Duodenal mucosa (tissue), 2 donors: ENCODE results near the gene CAPN10.

Source experiments
- H3K27ac ChIP-seq: one replicate; pipeline ENCODE4 v1.7.0; 2013; ENCODE audit warnings: low read depth, low read length
- H3K27me3 ChIP-seq, 2 donors: one replicate each; pipeline ENCODE4 v1.7.0; 2013; ENCODE audit warnings: low read length in 2 of 2, control low read depth in 1 of 2; ENCODE audit not compliant: insufficient read depth in 2 of 2, control insufficient read depth in 1 of 2
- H3K36me3 ChIP-seq, 2 donors: one replicate each; pipeline ENCODE4 v1.7.0; 2013; ENCODE audit warnings: low read length in 2 of 2, control low read depth in 1 of 2; ENCODE audit not compliant: insufficient read depth in 2 of 2, control insufficient read depth in 1 of 2
- H3K4me1 ChIP-seq, 2 donors: one replicate each; pipeline ENCODE4 v1.7.0; 2013; ENCODE audit warnings: low read length in 2 of 2, control low read depth in 1 of 2; ENCODE audit not compliant: insufficient read depth in 2 of 2, control insufficient read depth in 1 of 2
- H3K4me3 ChIP-seq, 2 donors: one replicate each; pipeline ENCODE4 v1.7.0; 2013; ENCODE audit warnings: low read length in 2 of 2, low read depth in 1 of 2
- H3K9ac ChIP-seq, 2 donors: one replicate each; pipeline ENCODE4 v1.7.0; 2013; ENCODE audit warnings: low read length in 2 of 2, low read depth in 1 of 2
- H3K9me3 ChIP-seq, 2 donors: one replicate each; pipeline ENCODE4 v1.7.0; 2013; ENCODE audit warnings: low read length in 2 of 2, control low read depth in 1 of 2; ENCODE audit not compliant: control insufficient read depth in 1 of 2

The CAPN10 gene

DNA sequence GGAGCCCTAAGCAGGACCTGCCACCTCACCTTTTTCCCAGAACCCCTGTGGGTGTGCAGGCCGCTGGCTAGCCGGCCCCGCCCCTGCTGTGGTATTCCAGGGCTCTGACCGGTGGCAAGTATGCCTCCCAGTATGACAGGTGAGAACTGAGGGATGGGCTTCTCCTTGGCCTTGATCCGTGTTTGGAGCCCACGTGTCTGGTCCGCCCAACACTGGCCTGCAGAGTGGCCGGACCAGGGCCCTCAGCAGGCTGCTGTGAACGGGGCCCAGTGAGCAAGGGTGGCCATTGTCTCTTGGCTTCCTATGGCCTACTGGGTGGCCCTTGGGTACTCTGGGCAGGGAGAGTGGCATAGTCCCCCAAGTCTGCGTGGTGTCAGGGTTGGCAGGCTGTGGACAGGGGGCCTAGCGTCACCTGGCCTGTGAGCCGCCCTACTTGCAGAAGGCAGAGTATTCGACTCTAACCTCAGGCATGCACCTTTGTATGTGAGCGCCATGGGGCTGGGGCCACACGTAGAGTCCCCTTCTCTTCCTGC, 16.5 kb upstream of the CAPN10 start:
- no peaks in the 10 kb centered on the region for H3K27me3 ChIP-seq
- H3K4me3 ChIP-seq, result peak overlapping the region; percentile 87 to 94
- H3K4me1 ChIP-seq, result peaks cover 43 to 47% of the 10 kb centered on the region in 2 donors
- peak overlapping the region in 1 of 2 donors; percentile 63 for H3K9ac ChIP-seq
- H3K27ac ChIP-seq, result no peak overlapping the region
- no peaks in the 10 kb centered on the region for H3K9me3 ChIP-seq
- peaks cover 7 to 30% of the 10 kb centered on the region in 2 donors for H3K36me3 ChIP-seq

DNA sequence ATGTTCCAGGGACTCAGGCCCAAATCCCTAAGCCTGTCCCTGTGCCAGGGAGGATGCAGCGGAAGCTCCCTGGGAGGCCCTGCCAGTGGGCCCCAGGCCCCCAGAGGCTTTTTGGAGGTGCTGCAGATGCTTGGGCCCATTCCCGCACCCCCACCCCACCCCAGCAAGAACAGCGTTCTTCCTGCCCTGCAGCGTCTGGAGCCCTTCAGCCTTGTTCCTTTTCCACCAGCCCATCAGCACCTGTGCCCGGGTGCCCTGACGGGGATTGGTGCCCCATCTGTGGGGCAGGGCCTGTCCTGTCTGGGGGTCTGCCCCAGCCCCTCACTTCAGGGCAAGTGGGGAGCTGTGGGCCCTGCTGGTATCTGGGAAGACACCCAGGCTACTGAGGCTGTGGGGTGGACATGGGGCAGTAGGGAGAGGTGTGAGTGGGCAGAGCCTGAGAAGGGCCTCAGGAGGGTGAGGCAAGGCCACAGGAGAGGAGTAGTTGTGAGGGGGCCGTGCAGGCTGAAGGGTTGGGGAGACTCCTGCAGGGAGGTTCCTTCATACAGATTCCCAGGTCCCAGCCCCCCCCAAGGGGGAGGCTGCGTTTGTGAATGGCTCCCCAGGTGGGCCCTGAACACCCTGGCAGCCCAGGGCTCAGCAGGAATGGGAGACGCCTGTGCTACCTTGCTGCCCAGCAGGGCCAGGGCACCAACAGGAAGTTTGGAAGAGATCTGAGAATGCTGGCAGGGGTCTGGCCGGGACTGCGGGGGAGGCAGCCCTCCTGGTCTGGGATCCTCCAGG, 15.8 kb upstream of the CAPN10 start:
- Histone ChIP-seq H3K27ac (no peak overlapping the region), H3K4me1 (peaks cover 36 to 40% of the 10 kb centered on the region in 2 donors), H3K27me3 (no peaks in the 10 kb centered on the region), H3K36me3 (peaks cover 7 to 37% of the 10 kb centered on the region in 2 donors), H3K4me3 (peak overlapping the region in 1 of 2 donors; percentile 94), H3K9me3 (no peaks in the 10 kb centered on the region), H3K9ac (no peak overlapping the region)

DNA sequence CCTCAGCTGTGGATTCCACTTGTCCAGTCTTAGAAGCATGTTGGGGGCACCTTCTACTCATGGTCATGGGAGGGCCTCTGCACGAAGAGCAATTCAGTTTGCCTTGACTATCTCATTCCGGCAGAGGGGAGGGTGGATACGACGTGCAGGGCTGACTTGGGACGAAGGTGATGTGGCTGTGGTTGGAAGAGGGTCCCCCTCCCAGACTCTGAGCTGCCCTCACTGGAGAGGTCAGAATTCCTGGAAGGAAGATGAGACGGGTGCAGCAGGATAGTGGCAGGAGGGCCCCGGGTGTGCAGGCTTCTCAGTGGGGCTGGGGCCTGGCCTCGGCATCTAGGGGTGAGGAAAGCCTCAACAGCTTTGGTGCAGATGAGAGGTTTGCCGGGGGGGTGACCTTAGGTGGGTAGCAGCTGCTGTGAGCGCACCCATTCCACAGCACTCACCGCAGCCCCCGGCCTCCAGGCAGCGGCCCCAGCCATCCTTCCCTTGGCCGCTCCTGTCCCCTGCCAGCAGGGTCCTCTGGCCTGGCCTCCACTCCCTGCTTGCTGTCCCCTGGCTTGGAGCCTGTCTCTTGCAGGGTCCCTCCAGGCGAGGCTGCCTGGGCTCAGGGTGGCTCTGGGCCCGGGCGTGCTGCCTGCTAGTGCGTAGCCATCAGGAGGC, 15.1 kb upstream of the CAPN10 start:
- peaks cover 30 to 34% of the 10 kb centered on the region in 2 donors for H3K4me1 ChIP-seq
- peaks cover 14 to 44% of the 10 kb centered on the region in 2 donors for H3K36me3 ChIP-seq
- H3K4me3 ChIP-seq, result no peak overlapping the region
- no peak overlapping the region for H3K9ac ChIP-seq
- H3K9me3 ChIP-seq, result no peaks in the 10 kb centered on the region
- H3K27me3 ChIP-seq, result no peaks in the 10 kb centered on the region
- no peak overlapping the region for H3K27ac ChIP-seq

DNA sequence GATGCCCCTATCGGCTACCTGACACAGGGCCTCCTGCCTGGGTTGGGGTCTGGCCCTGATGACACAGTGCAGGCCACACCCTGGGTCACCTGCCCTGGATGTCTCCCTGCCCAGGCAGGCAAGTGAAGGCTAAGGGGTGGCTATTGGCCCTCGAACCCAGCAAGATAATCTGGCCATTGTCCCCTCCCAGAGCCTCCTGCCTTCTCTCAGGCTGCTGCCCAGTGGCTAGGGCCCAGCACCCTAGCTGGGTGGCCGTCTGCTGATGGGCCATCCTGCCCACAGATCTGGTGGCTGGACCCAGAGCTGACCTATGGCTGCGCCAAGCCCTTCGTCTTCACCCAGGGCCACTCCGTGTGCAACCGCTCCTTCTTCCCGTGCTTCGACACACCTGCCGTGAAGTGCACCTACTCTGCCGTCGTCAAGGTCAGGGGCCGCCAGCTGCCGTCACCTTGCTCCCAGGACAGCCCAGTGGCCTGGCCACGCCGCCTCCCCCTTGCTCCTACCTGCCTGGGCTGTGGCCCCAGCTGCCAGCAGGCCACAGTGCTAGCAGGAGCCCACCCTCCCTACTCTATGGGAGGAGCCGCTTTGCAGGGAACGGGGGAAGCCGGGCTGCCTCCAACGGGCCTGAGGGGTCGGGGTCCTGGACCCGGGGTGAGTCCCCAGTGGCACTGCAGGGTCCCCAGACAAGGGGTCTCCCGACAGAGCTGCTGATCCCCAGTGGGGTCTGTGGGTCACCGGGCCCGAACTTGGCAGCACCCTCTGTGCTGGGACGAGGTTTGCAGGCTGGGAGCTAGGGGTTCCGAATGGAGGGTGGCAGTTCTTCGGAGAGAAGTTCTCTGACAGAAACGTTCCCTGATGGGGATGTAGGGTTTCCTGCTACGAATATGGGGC, 14.1 kb upstream of the CAPN10 start:
- H3K27me3 ChIP-seq, result no peaks in the 10 kb centered on the region
- peaks cover 22 to 26% of the 10 kb centered on the region in 2 donors for H3K4me1 ChIP-seq
- H3K9me3 ChIP-seq, result no peaks in the 10 kb centered on the region
- H3K36me3 ChIP-seq, result peaks cover 20 to 53% of the 10 kb centered on the region in 2 donors
- no peak overlapping the region for H3K27ac ChIP-seq
- H3K9ac ChIP-seq, result no peak overlapping the region
- H3K4me3 ChIP-seq, result no peak overlapping the region

DNA sequence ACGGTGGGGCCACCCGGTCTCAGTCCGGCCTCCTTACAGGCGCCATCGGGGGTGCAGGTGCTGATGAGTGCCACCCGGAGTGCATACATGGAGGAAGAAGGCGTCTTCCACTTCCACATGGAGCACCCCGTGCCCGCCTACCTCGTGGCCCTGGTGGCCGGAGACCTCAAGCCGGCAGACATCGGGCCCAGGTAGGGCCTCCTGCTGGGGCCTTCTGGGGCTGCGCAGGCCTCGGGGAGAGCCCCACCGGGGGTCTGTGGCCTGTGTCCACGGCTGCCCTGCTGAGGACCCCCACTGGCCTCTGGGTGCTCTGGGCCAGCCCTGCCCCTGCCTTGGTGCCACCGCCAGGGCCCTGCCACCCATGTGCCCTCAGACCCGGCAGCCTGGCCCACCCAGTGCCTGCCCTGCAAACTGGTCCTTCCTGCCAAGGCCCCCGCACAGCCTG, 13.4 kb upstream of the CAPN10 start:
- no peaks in the 10 kb centered on the region for H3K9me3 ChIP-seq
- H3K36me3 ChIP-seq, result peaks cover 20 to 60% of the 10 kb centered on the region in 2 donors
- H3K27ac ChIP-seq, result no peak overlapping the region
- H3K4me1 ChIP-seq, result peaks cover 17 to 21% of the 10 kb centered on the region in 2 donors
- no peak overlapping the region for H3K4me3 ChIP-seq
- H3K27me3 ChIP-seq, result no peaks in the 10 kb centered on the region
- H3K9ac ChIP-seq, result no peak overlapping the region

DNA sequence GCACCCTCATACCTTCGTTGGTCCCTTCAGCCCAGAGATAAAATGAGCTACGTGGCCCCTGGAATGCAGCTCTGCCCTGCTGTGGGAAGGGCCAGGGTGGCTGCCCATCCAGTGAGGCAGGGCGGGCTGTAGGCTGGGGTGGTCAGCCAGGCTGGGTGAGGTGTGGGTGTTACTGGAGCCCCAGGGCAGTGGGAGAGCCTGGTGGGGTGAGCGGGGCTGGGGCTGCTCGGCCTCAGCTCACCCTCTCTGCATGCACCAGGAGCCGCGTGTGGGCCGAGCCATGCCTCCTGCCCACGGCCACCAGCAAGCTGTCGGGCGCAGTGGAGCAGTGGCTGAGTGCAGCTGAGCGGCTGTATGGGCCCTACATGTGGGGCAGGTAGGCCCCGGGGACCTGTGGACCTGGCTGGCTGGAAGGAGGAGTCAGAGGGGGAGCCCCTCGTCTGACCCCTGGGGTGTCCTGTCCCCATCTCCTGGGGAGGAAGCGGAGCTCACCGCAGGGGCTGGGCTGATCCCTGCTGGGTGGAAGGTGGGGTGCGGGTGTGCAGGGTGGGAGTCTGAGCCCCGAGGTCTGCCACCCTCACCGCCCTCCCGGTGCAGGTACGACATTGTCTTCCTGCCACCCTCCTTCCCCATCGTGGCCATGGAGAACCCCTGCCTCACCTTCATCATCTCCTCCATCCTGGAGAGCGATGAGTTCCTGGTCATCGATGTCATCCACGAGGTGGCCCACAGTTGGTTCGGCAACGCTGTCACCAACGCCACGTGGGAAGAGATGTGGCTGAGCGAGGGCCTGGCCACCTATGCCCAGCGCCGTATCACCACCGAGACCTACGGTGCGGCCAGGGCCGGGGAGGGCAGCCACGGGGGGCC, 12.8 kb upstream of the CAPN10 start:
- peaks cover 19 to 22% of the 10 kb centered on the region in 2 donors for H3K4me1 ChIP-seq
- no peak overlapping the region for H3K9ac ChIP-seq
- no peak overlapping the region for H3K4me3 ChIP-seq
- H3K36me3 ChIP-seq, result peaks cover 20 to 67% of the 10 kb centered on the region in 2 donors
- no peaks in the 10 kb centered on the region for H3K9me3 ChIP-seq
- H3K27me3 ChIP-seq, result no peaks in the 10 kb centered on the region
- H3K27ac ChIP-seq, result no peak overlapping the region

DNA sequence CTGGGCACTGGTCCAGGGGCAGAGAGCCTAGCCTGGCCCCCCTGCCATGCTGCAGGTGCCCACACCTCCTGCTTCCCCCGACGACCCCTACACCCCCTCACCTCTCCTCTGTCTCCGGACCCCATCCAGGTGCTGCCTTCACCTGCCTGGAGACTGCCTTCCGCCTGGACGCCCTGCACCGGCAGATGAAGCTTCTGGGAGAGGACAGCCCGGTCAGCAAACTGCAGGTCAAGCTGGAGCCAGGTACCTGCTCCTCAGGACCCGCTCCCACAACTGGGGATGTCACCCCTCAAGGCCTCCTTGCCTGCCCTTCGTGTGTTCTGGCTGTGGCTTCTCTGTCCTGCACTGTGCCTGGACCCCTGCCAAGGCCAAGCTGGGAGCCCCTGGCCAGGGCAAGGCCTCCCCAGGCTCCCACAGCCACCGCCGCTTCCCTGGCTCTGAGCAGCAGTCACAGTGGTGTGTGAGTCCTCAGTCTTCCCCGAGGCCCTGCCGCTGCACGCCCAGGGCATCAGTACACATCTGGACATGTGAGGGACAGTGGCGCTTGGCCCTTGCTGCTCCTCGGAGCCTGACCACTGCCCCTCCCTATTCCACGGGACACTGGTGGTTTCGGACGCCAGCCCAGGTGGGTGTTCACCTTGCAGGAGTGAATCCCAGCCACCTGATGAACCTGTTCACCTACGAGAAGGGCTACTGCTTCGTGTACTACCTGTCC, 12.0 kb upstream of the CAPN10 start:
- H3K36me3 ChIP-seq, result peaks cover 20 to 71% of the 10 kb centered on the region in 2 donors
- peaks cover 22 to 26% of the 10 kb centered on the region in 2 donors for H3K4me1 ChIP-seq
- no peak overlapping the region for H3K27ac ChIP-seq
- H3K27me3 ChIP-seq, result no peaks in the 10 kb centered on the region
- no peak overlapping the region for H3K9ac ChIP-seq
- no peak overlapping the region for H3K4me3 ChIP-seq
- H3K9me3 ChIP-seq, result no peaks in the 10 kb centered on the region

DNA sequence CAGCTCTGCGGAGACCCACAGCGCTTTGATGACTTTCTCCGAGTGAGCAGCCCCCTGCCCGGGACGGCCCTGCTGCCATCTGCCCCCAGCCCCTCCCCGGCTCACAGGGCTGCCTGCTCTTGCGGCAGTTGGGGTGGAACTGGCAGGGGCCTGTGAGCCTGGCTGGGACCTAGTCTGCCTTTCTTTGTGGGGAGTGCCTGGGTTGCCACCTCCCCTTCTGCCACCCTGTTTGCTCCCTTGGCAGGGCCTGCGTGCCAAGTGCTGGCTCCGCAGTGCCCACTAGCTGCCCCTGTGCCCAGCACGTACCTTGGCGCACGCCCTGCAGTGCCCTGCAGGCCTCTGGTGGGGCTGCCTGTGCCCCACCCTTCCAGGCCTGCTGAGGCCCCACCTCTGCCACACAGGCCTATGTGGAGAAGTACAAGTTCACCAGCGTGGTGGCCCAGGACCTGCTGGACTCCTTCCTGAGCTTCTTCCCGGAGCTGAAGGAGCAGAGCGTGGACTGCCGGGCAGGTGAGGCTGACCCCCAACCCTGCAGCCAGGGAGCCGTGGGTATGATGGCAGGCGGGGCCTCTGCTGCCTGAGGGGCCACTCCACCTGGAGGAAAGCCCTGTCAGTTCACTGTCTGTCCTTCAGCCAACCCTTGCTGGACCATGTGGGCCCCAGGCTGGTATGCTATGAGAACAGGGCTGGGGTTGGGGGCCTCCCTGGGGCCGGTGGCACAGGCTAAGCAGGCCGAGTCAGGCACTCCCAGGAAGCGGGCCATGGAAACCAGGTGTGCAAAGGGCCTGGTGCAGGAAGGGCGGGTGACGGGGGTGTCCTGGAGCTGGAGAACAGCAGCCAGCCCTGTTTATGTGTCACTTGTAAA, 11.2 kb upstream of the CAPN10 start:
- no peak overlapping the region for H3K27ac ChIP-seq
- H3K27me3 ChIP-seq, result no peaks in the 10 kb centered on the region
- no peak overlapping the region for H3K9ac ChIP-seq
- H3K4me1 ChIP-seq, result peaks cover 22 to 26% of the 10 kb centered on the region in 2 donors
- H3K4me3 ChIP-seq, result no peak overlapping the region
- no peaks in the 10 kb centered on the region for H3K9me3 ChIP-seq
- H3K36me3 ChIP-seq, result peaks cover 20 to 71% of the 10 kb centered on the region in 2 donors
